ENCODE results near the gene DAAM1. TPM values are rescaled to one million over a fixed set of nuclear protein-coding genes. Genes with fewer than 3 reads are reported as not detected.

The DAAM1 gene
- total RNA-seq, 1 donor from 2014 or later: 42.0 TPM

- peaks cover 23% of the 10 kb centered on the region for H3K4me1 ChIP-seq
- H3K27me3 ChIP-seq: no peaks in the 10 kb centered on the region
- intact Hi-C loops (cut with DNase I): no loop called here
These were observed 137.4 kb downstream of the DAAM1 start for GRCh38 chr14:59325906-59326305.

GRCh38 chr14:59328454-59328853 lies 140.0 kb downstream of the DAAM1 start:
- peaks cover 22% of the 10 kb centered on the region for H3K4me1 ChIP-seq
- TF ChIP-seq POLR2A (IDR thresholded peaks at IDR 0.05) (no peak), CTCF (IDR thresholded peaks at IDR 0.05) (no peak), POLR2AphosphoS5 (IDR thresholded peaks at IDR 0.05; ENCODE audit: insufficient read depth in 1 of 2, low read depth in 1 of 2) (no peak)
- H3K4me3 ChIP-seq: no peak overlapping the region
- intact Hi-C loops (cut with DNase I): no loop called here
- H3K27ac ChIP-seq: no peak overlapping the region
- peaks cover 0 to 41% of the 10 kb centered on the region in 2 donors for H3K36me3 ChIP-seq
- DNase-seq (ENCODE audit: extremely low spot score in 2 of 2): no peak
- H3K9me3 ChIP-seq: no peaks in the 10 kb centered on the region
- no peaks in the 10 kb centered on the region for H3K27me3 ChIP-seq

More at GRCh38 chr14:59325906-59326305, 137.4 kb downstream of the DAAM1 start:
- DNase-seq (ENCODE audit: extremely low spot score in 2 of 2): no peak
- no peak overlapping the region for H3K27ac ChIP-seq
- H3K9me3 ChIP-seq: no peaks in the 10 kb centered on the region
- H3K36me3 ChIP-seq: peaks cover 0 to 43% of the 10 kb centered on the region in 2 donors
- H3K4me3 ChIP-seq: no peak overlapping the region
- TF ChIP-seq CTCF (IDR thresholded peaks at IDR 0.05) (no peak), POLR2A (IDR thresholded peaks at IDR 0.05) (no peak), POLR2AphosphoS5 (IDR thresholded peaks at IDR 0.05; ENCODE audit: insufficient read depth in 1 of 2, low read depth in 1 of 2) (no peak)

GRCh38 chr14:59330455-59330854 lies 142.0 kb downstream of the DAAM1 start:
- intact Hi-C loops (cut with DNase I): loop anchor here (10.0 kb wide), 1 partner anchor 74 kb away; no protein-coding TSS in a partner anchor
- TF ChIP-seq POLR2A (IDR thresholded peaks at IDR 0.05): no peak
- TF ChIP-seq POLR2AphosphoS5 (IDR thresholded peaks at IDR 0.05; ENCODE audit: insufficient read depth in 1 of 2, low read depth in 1 of 2): no peak
- no peak for TF ChIP-seq CTCF (IDR thresholded peaks at IDR 0.05)
- no peak for DNase-seq (ENCODE audit: extremely low spot score in 2 of 2)
- no peaks in the 10 kb centered on the region for H3K27me3 ChIP-seq
- H3K4me3 ChIP-seq: no peak overlapping the region
- H3K4me1 ChIP-seq: peaks cover 30% of the 10 kb centered on the region
- H3K9me3 ChIP-seq: no peaks in the 10 kb centered on the region
- H3K36me3 ChIP-seq: peaks cover 0 to 41% of the 10 kb centered on the region in 2 donors
- H3K27ac ChIP-seq: no peak overlapping the region

DNA sequence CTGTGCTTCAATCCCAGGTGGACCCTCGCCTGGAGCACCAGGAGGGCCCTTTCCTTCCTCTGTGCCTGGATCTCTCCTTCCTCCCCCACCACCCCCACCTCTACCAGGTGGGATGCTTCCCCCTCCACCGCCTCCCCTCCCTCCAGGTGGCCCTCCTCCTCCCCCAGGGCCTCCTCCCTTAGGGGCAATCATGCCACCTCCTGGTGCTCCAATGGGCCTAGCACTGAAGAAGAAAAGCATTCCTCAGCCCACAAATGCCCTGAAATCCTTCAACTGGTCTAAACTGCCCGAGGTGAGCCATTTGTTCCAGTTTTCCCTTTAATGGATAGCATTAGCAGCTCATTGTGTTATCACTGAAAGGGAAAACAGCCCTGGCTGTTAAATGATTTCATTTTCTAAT lies 142.8 kb downstream of the DAAM1 start:
- peaks cover 0 to 33% of the 10 kb centered on the region in 2 donors for H3K36me3 ChIP-seq
- no peak overlapping the region for H3K4me3 ChIP-seq
- TF ChIP-seq CTCF (IDR thresholded peaks at IDR 0.05): no peak
- TF ChIP-seq POLR2A (IDR thresholded peaks at IDR 0.05): no peak
- TF ChIP-seq POLR2AphosphoS5 (IDR thresholded peaks at IDR 0.05; ENCODE audit: insufficient read depth in 1 of 2, low read depth in 1 of 2): no peak
- no peaks in the 10 kb centered on the region for H3K9me3 ChIP-seq
- peaks cover 23% of the 10 kb centered on the region for H3K4me1 ChIP-seq
- H3K27ac ChIP-seq: no peak overlapping the region
- no peak for DNase-seq (ENCODE audit: extremely low spot score in 2 of 2)
- intact Hi-C loops (cut with DNase I): loop anchor here (10.0 kb wide), 1 partner anchor 74 kb away; no protein-coding TSS in a partner anchor
- H3K27me3 ChIP-seq: no peaks in the 10 kb centered on the region

- intact Hi-C loops (cut with DNase I): loop anchor here (10.0 kb wide), 1 partner anchor 72 kb away; no protein-coding TSS in a partner anchor
- H3K4me1 ChIP-seq: peaks cover 36% of the 10 kb centered on the region
These were observed 144.3 kb downstream of the DAAM1 start for GRCh38 chr14:59332727-59333126.

More at GRCh38 chr14:59332727-59333126, 144.3 kb downstream of the DAAM1 start:
- no peaks in the 10 kb centered on the region for H3K27me3 ChIP-seq
- H3K27ac ChIP-seq: peak overlapping the region; percentile 61
- no peak for DNase-seq (ENCODE audit: extremely low spot score in 2 of 2)
- H3K9me3 ChIP-seq: no peaks in the 10 kb centered on the region
- no peak overlapping the region for H3K4me3 ChIP-seq
- peaks cover 0 to 19% of the 10 kb centered on the region in 2 donors for H3K36me3 ChIP-seq
- TF ChIP-seq CTCF (IDR thresholded peaks at IDR 0.05) (no peak), POLR2A (IDR thresholded peaks at IDR 0.05) (no peak), POLR2AphosphoS5 (IDR thresholded peaks at IDR 0.05; ENCODE audit: insufficient read depth in 1 of 2, low read depth in 1 of 2) (no peak)
